MG63 (cell line): ENCODE measurements around the gene SON. TPM values are rescaled to one million over a fixed set of nuclear protein-coding genes. Genes with fewer than 3 reads are reported as not detected.
A peak's percentile ranks its signal among the peaks of the same experiment; 100 is the strongest.
"Not testable (repeated sequence)": the region's sequence is repeated elsewhere in the genome, so short reads cannot be mapped to it uniquely, and the experiment has no call there.

Experiments
- DNase-seq: peaks from one replicate; pipeline ENCODE4 v3.0.0-alpha.2; 2020
- H3K27me3 ChIP-seq: fragments of 250-450 bp; sonication (Bioruptor Pico); 2 replicates; pipeline ENCODE4 v1.5.1; 2020; ENCODE audit warnings: mild to moderate bottlenecking, moderate library complexity
- H3K36me3 ChIP-seq: fragments of 250-450 bp; sonication (Bioruptor Pico); 2 replicates; pipeline ENCODE4 v1.5.1; 2020; ENCODE audit warnings: mild to moderate bottlenecking, moderate library complexity
- H3K4me3 ChIP-seq: fragments of 250-450 bp; sonication (Bioruptor Pico); 2 replicates; pipeline ENCODE4 v1.5.1; 2020; ENCODE audit warnings: mild to moderate bottlenecking, moderate library complexity
- H3K9me3 ChIP-seq: fragments of 250-450 bp; sonication (Bioruptor Pico); 2 replicates; pipeline ENCODE4 v1.5.1; 2020; ENCODE audit warnings: mild to moderate bottlenecking, moderate library complexity
- total RNA-seq: library from RNA; depleted of rRNA; stranded (reverse); fragments of >200 nt; shearing (Covaris generic); gene quantifications from 2 replicates; pipeline ENCODE4 v1.2.3, GENCODE V29; 2014; ENCODE audit warnings: low replicate concordance; rRNA removed

Gene SON
- total RNA-seq, 1 experiment from 2014 or later, result 124 TPM

DNA sequence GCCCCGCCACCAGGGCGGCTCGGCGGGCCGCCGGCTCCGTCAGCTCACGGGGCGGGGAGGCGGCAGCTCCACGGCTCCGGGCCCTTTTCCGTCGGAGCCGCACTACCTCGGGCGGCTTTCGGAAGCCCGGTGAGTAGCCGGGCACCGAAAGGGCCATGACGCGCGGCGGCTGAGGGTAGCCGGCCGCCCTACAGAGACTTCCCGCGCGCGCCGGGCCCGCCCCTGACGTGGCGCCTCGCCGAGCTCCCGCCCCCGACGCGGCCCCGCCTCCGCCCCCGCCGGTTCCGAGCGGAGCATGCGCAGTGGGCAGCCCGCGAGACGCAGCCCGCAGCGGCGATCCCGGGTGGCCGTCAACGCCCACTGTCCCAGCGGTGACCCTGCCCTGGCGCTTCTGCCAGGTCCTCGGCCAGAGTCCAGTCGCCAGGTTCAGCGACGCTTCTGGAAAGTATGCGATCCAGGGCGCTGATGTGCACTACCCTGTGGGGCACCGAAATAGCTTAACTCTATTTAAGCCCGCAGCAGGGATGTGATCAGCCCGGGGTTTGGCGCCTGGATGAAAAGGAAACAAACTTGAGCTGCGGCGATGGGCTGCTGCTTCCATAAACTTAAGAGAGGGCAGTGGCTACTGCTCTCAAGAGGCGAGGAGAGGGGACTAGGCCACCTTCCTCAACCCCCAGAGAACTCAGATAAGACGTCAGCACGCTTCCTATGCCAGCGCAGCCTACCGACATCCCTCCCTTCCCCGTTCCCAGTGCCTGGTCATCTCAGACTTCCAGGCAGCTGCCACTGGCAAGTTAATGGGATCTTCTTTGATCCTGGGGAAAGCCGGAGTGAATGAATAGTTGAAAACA, 45.9 kb downstream of the SON start, which contains the start of gene DONSON:
Gene DONSON (minus strand): TSS at position 200 of the 851 bp plus-strand sequence. CDS start 43 bp downstream, at position 157.
- H3K27me3 ChIP-seq, result no peaks in the 10 kb centered on the region
- H3K36me3 ChIP-seq, result peaks cover 24% of the 10 kb centered on the region
- peak within 1 kb of the TSS; percentile 77 for H3K4me3 ChIP-seq
- DNase-seq, result peak; percentile 84
- H3K9me3 ChIP-seq, result no peaks in the 10 kb centered on the region

GRCh38 chr21:33598051-33598450, 55.2 kb downstream of the SON start:
- H3K27me3 ChIP-seq, result no peaks in the 10 kb centered on the region
- H3K36me3 ChIP-seq, result peaks cover 41% of the 10 kb centered on the region
- no peak for DNase-seq
- H3K9me3 ChIP-seq, result no peaks in the 10 kb centered on the region
- no peak overlapping the region for H3K4me3 ChIP-seq

DNA sequence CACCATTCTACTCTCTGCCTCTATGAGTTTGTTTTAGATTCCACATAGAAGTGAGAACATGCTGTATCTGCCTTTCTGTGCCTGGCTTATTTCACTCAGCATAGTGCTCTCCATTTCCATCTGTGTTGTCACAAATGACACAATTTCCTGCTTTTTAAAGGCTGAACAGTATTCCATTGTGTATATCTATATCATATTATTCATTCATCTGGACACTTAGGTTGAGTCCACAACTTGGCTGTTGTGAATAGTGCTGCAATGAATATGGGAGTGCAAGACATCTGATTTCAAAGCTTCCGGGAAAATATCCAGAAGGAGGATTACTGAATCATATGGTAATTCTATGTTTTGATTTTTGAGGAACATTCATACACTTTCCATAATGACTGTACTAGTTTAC, 65.7 kb downstream of the SON start:
- Histone ChIP-seq H3K4me3 (no peak overlapping the region), H3K27me3 (no peaks in the 10 kb centered on the region), H3K36me3 (peaks cover 23% of the 10 kb centered on the region; the same call in 1 of the 2 replicates), H3K9me3 (no peaks in the 10 kb centered on the region)
- DNase-seq, result peak; percentile 23

DNA sequence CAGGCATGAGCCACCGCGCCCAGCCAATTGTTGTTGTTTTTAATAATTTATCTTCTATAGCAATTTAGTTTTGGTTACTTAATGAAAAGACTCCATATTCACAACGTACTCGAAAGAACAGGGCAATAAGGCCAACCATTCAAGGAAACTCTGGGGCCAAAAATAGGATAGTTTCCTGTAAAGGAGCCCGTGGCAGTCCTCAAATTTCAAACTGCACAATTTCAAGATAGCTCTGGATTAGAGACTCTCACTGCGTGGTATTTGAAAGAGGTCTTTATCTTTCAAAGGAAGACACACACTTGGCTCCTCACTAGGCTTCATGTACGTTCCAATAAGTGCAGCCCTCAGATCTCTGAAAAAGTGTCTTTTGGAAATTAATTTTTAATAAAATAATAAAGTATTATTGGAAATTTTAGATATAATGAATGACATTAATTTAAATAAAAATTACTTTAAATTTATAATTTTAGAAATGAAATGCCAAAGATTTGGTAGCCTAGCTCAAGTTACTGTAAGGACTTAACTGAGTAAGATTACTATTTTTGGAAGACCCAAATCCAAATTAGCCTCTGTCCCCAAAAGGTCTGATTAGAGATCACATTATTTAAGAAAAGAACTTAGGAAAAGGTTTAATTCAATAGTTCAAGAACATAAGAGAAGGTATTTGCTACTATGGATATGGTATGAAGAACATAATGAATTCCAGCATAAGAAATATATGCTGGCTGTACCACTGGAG, 68.3 kb downstream of the SON start:
- Histone ChIP-seq H3K4me3 (no peak overlapping the region), H3K36me3 (peaks cover 14% of the 10 kb centered on the region)
- DNase-seq, result no peak

DNA sequence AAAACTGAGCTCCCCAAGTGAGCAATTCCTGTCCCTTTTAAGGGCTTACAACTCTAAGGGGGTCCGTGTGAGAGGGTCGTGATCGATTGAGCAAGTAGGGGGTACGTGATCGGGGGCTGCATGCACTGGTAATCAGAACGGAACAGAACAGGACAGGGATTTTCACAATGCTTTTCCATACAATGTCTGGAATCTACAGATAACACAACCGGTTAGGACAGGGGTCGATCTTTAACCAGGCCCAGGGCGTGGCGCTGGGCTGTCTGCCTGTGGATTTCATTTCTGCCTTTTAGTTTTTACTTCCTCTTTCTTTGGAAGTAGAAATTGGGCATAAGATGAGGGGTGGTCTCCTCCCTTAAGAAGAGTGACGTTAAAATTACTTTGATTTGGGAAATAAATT, 74.7 kb downstream of the SON start:
- not testable (repeated sequence) for H3K27me3 ChIP-seq, H3K4me3 ChIP-seq, DNase-seq, H3K9me3 ChIP-seq
- H3K36me3 ChIP-seq, result peaks cover 12% of the 10 kb centered on the region

More for the DNA sequence above, 68.3 kb downstream of the SON start:
- Histone ChIP-seq H3K27me3 (no peaks in the 10 kb centered on the region), H3K9me3 (no peaks in the 10 kb centered on the region)

DNA sequence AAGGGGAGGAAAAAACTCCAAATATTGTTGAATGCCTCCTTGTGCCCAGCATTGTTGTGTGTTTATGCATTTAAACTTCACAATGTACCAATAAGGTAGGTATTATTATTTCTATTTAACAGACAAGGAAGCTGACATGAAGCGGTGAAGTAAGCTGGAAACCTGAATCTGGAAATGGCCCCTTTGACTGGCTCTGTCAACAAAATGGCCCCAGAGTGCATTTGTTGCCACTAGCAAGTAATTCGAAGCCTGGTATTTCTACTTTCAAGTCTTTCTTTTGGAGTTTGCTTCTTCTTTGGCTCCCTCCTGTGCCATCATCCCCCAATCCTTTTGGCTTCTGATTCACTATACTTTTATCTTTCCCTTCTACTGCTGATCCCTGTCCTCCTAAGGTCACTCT, 75.6 kb downstream of the SON start:
- Histone ChIP-seq H3K27me3 (no peaks in the 10 kb centered on the region), H3K9me3 (no peaks in the 10 kb centered on the region), H3K36me3 (peaks cover 15% of the 10 kb centered on the region), H3K4me3 (no peak overlapping the region)
- no peak for DNase-seq

DNA sequence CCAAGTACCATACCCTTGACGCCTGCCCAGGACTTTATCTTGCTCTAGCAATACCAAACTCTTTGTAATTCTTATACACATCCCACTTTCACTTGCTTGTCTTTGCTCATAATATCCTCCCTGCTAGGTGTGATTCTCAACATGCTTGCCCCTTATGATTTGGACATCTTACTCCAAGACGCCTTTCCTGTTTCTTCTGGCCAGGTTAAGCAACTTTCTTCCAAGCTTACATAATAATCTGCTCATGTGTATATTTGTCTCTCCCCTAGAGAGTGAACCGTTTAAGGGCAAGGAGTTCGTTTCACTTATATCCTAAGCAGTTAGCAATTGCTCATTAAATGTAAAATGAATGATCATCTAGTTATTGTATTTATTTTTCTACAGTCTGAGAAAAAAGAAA, 76.9 kb downstream of the SON start:
- peaks cover 17% of the 10 kb centered on the region for H3K36me3 ChIP-seq
- no peaks in the 10 kb centered on the region for H3K27me3 ChIP-seq
- H3K4me3 ChIP-seq, result no peak overlapping the region
- DNase-seq, result no peak
- H3K9me3 ChIP-seq, result no peaks in the 10 kb centered on the region

DNA sequence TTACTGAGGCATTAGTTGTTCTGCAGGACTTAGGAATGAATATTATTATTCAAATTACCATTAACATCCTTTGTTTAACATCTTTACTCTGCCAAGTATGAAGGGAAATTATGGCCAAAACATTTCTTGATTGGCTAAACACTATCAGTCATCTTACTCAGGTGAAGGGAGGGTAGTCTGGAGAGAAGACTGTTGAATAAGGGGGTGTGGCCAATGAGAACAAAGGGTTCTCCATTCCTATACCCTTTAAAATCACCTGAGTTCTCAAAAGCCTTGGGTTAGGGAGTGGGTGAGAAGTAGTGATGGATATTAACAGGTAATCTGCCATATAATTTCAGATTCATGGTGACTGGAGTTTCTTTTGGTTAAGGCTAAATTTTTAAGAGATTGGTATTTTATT, 79.4 kb downstream of the SON start:
- DNase-seq, result no peak
- Histone ChIP-seq H3K36me3 (peaks cover 15% of the 10 kb centered on the region), H3K27me3 (no peaks in the 10 kb centered on the region), H3K4me3 (no peak overlapping the region), H3K9me3 (no peaks in the 10 kb centered on the region)

GRCh38 chr21:33626151-33626550, 83.3 kb downstream of the SON start:
- DNase-seq, H3K4me3 ChIP-seq, H3K27me3 ChIP-seq, H3K9me3 ChIP-seq: not testable (repeated sequence)
- peaks cover 28% of the 10 kb centered on the region for H3K36me3 ChIP-seq

Other genes starting within 250 kb of the SON start
- 1.7 and 6.6 TPM in 2 replicates for gene IFNAR1, start 218.1 kb upstream of the SON start, total RNA-seq
- 63.6 and 66.8 TPM in 2 replicates for gene IFNGR2, start 139.6 kb upstream of the SON start, total RNA-seq
- gene TMEM50B, start 63.1 kb upstream of the SON start, total RNA-seq, result 14.3 and 16.3 TPM in 2 replicates
- 0.72 and 1.1 TPM in 2 replicates for gene DNAJC28, start 51.3 kb upstream of the SON start, total RNA-seq
- gene GART, start 921 bp upstream of the SON start, total RNA-seq, result 52.3 and 55.3 TPM in 2 replicates
- gene DONSON, start 45.6 kb downstream of the SON start, total RNA-seq, result 29.4 and 32.0 TPM in 2 replicates
- gene CRYZL1, start 98.7 kb downstream of the SON start, total RNA-seq, result 7.8 and 126 TPM in 2 replicates
- 7.7 and 10.5 TPM in 2 replicates for gene ITSN1, start 99.5 kb downstream of the SON start, total RNA-seq